ENCODE data around the gene ZXDC. TPM values are rescaled to one million over a fixed set of nuclear protein-coding genes. Genes with fewer than 3 reads are reported as not detected.

ZXDC gene
- total RNA-seq, 1 experiment from 2014 or later, result 33.3 TPM

- ATAC-seq, result no peak
- Histone ChIP-seq H3K27me3 (ENCODE audit: control insufficient read depth, insufficient read depth, low read length) (no peaks in the 10 kb centered on the region), H3K4me1 (ENCODE audit: control insufficient read depth, insufficient read depth, low read length) (no peaks in the 10 kb centered on the region), H3K4me3 (ENCODE audit: low read depth in 2 of 2, low read length in 2 of 2) (no peak overlapping the region), H3K36me3 (ENCODE audit: control insufficient read depth, insufficient read depth, low read length) (no peaks in the 10 kb centered on the region), H3K9me3 (ENCODE audit: control insufficient read depth, insufficient read depth, low read depth, low read length) (no peaks in the 10 kb centered on the region), H3K27ac (ENCODE audit: low read length) (no peak overlapping the region)
- TF ChIP-seq REST (IDR thresholded peaks at IDR 0.05; ENCODE audit: insufficient read depth in 1 of 2, low read depth in 2 of 2, low read length in 1 of 2), result no peak
- TF ChIP-seq SIN3A (IDR thresholded peaks at IDR 0.05; ENCODE audit: borderline replicate concordance, insufficient read depth, low read depth, low read length), result no peak
- TF ChIP-seq TCF7L2 (IDR thresholded peaks at IDR 0.05; ENCODE audit: low read depth, low read length), result no peak
- no peak for TF ChIP-seq POLR2AphosphoS5 (IDR thresholded peaks at IDR 0.05; ENCODE audit: low read depth, low read length)
- TF ChIP-seq, protein P1, sequence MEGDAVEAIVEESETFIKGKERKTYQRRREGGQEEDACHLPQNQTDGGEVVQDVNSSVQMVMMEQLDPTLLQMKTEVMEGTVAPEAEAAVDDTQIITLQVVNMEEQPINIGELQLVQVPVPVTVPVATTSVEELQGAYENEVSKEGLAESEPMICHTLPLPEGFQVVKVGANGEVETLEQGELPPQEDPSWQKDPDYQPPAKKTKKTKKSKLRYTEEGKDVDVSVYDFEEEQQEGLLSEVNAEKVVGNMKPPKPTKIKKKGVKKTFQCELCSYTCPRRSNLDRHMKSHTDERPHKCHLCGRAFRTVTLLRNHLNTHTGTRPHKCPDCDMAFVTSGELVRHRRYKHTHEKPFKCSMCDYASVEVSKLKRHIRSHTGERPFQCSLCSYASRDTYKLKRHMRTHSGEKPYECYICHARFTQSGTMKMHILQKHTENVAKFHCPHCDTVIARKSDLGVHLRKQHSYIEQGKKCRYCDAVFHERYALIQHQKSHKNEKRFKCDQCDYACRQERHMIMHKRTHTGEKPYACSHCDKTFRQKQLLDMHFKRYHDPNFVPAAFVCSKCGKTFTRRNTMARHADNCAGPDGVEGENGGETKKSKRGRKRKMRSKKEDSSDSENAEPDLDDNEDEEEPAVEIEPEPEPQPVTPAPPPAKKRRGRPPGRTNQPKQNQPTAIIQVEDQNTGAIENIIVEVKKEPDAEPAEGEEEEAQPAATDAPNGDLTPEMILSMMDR (IDR thresholded peaks at IDR 0.05), result no peak
- BruUV-seq (replicated peaks), result no TSS peak
- intact Hi-C loops (cut with micrococcal nuclease; ENCODE audit: unreplicated experiment) (no loop called here), in situ Hi-C loops (cut with HindIII; ENCODE audit: low pct_unique_long_range_greater_than_20kb, low sequenced_read_pairs) (no loop called here)
- DNase-seq (ENCODE audit: low read depth, low spot score), result no peak
- CTCF ChIA-PET, result no interaction called here
- POLR2A ChIA-PET, result no interaction called here
Observed at GRCh38 chr3:126438746-126439145, 36.9 kb downstream of the ZXDC start.

DNA sequence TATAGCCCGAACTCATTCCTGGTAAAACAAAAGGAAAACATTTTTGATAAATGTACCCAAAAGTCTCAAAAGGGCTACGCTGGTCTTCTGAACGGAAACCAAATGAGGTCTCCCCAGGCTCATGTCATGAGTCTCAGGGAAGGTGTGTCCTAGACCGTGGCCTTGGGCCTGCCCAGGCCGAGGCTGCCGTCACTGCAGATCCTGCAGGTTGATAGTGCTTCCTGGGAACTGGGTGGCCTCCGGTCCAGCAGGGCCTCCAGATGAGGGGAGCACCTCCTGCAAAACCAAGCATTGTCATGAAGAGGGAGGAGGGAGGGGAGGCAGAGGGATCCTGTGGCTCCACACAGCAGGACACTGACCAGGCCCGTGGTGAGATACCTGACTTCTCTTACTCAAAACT lies 37.5 kb downstream of the ZXDC start:
- H3K27ac ChIP-seq (ENCODE audit: low read length), result no peak overlapping the region
- in situ Hi-C loops (cut with HindIII; ENCODE audit: low pct_unique_long_range_greater_than_20kb, low sequenced_read_pairs) (no loop called here), intact Hi-C loops (cut with micrococcal nuclease; ENCODE audit: unreplicated experiment) (no loop called here)
- no peaks in the 10 kb centered on the region for H3K27me3 ChIP-seq (ENCODE audit: control insufficient read depth, insufficient read depth, low read length)
- TF ChIP-seq TCF7L2 (IDR thresholded peaks at IDR 0.05; ENCODE audit: low read depth, low read length), result no peak
- TF ChIP-seq REST (IDR thresholded peaks at IDR 0.05; ENCODE audit: insufficient read depth in 1 of 2, low read depth in 2 of 2, low read length in 1 of 2), result no peak
- no peak for TF ChIP-seq SIN3A (IDR thresholded peaks at IDR 0.05; ENCODE audit: borderline replicate concordance, insufficient read depth, low read depth, low read length)
- no peak for TF ChIP-seq POLR2AphosphoS5 (IDR thresholded peaks at IDR 0.05; ENCODE audit: low read depth, low read length)
- TF ChIP-seq, protein P1 (IDR thresholded peaks at IDR 0.05), result no peak
- ChIA-PET CTCF (no interaction called here), POLR2A (no interaction called here)
- no TSS peak for BruUV-seq (replicated peaks)
- H3K4me1 ChIP-seq (ENCODE audit: control insufficient read depth, insufficient read depth, low read length), result no peaks in the 10 kb centered on the region
- no peaks in the 10 kb centered on the region for H3K9me3 ChIP-seq (ENCODE audit: control insufficient read depth, insufficient read depth, low read depth, low read length)
- ATAC-seq (no peak), DNase-seq (ENCODE audit: low read depth, low spot score) (no peak)
- H3K36me3 ChIP-seq (ENCODE audit: control insufficient read depth, insufficient read depth, low read length), result no peaks in the 10 kb centered on the region
- H3K4me3 ChIP-seq (ENCODE audit: low read depth in 2 of 2, low read length in 2 of 2), result no peak overlapping the region

Measured in Panc1 (cell line).